HCT116 (cell line): ENCODE data around the gene PKNOX2. TPM values are rescaled to one million over a fixed set of nuclear protein-coding genes. Genes with fewer than 3 reads are reported as not detected.

Experiments
- ATAC-seq: fragments of 200-7000 bp; cut with Tn5 transposase; 2 replicates; pipeline ENCODE4 v1.9.1; 2020; ENCODE audit warnings: mild to moderate bottlenecking, moderate library complexity
- BruUV-seq: library from RNA; stranded (reverse); fragments of 400-500 nt; replicated peaks from 2 replicates; lab custom pipeline; 2021; lab: Mats Ljungman, UMichigan
- CTCF ChIA-PET: fragments of 300-600 bp; sonication (Branson Sonifier 250); formaldehyde crosslinking; loops from one replicate; lab custom pipeline; 2021; ENCODE audit warnings: antibody characterized with exemption; lab: Charles Lee
- POLR2A ChIA-PET: fragments of 300-600, 350-600 bp; sonication (Branson Sonifier 250); formaldehyde crosslinking; loops from one replicate; lab custom pipeline; 2021; ENCODE audit warnings: antibody characterized with exemption; lab: Charles Lee
- RAD21 ChIA-PET, 2 experiments: fragments of 300-600 bp; sonication (Branson Sonifier 250); formaldehyde crosslinking; loops; one replicate each; lab custom pipeline; 2023; ENCODE audit warnings: low total read pairs in 2 of 2; ENCODE audit not compliant: uncharacterized antibody in 2 of 2, unreplicated experiment in 2 of 2, low non-redundant PET in 1 of 2; lab: Charles Lee
- DNase-seq: peaks from one replicate; pipeline ENCODE4 v3.0.0-alpha.2; 2010; ENCODE audit warnings: low read depth, low spot score
- H2AFZ ChIP-seq: fragments of 200-600 bp; shearing (Covaris generic), sonication (generic); 2 replicates; pipeline ENCODE4 v1.6.1; 2017; ENCODE audit warnings: low read depth, mixed run types, mixed read lengths, antibody characterized with exemption, low read length; ENCODE audit not compliant: poor library complexity, severe bottlenecking
- H3K27ac ChIP-seq: 2 replicates; pipeline ENCODE4 v1.5.1; 2012; ENCODE audit warnings: low read depth, low read length
- H3K27me3 ChIP-seq: fragments of 200-600 bp; sonication (generic); 2 replicates; pipeline ENCODE4 v1.6.1; 2016; ENCODE audit warnings: mixed run types, low read length, mixed read lengths; ENCODE audit not compliant: insufficient read depth
- H3K36me3 ChIP-seq, 2 experiments: fragments of 200-500 bp in 1 of 2; fragments of 200-600 bp in 1 of 2; sonication (Bioruptor generic) in 1 of 2; sonication (generic) in 1 of 2; 2 replicates each; pipeline versions ENCODE4 v1.5.1 to v1.6.1; 2014 to 2016; ENCODE audit warnings: low read length in 2 of 2, inconsistent platforms in 1 of 2, mixed read lengths in 1 of 2, mixed run types in 1 of 2; ENCODE audit not compliant: insufficient read depth in 2 of 2, control insufficient read depth in 1 of 2
- H3K4me1 ChIP-seq, 2 experiments: fragments of 200-600 bp in 1 of 2; sonication (generic) in 1 of 2; 2 replicates each; pipeline versions ENCODE4 v1.5.1 to v1.6.1; 2012 to 2017; ENCODE audit warnings: low read length in 2 of 2, inconsistent platforms in 1 of 2, mild to moderate bottlenecking in 1 of 2, mixed read lengths in 1 of 2, mixed run types in 1 of 2, moderate library complexity in 1 of 2; ENCODE audit not compliant: insufficient read depth in 2 of 2, control insufficient read depth in 1 of 2
- H3K4me2 ChIP-seq: fragments of 200-600 bp; sonication (generic); 2 replicates; pipeline ENCODE4 v1.6.1; 2017; ENCODE audit warnings: mixed run types, low read length, mixed read lengths
- H3K4me3 ChIP-seq, 2 experiments: fragments of 200-600 bp in 1 of 2; sonication (generic) in 1 of 2; replicated peaks in 1 of 2; 2 replicates each; pipeline ENCODE4 v1.5.1; 2011 to 2016; ENCODE audit warnings: low read length in 2 of 2, control low read depth in 1 of 2, low read depth in 1 of 2, mild to moderate bottlenecking in 1 of 2, mixed read lengths in 1 of 2, mixed run types in 1 of 2
- H3K79me2 ChIP-seq: fragments of 200-600 bp; sonication (generic); 2 replicates; pipeline ENCODE4 v1.6.1; 2017; ENCODE audit warnings: mild to moderate bottlenecking, mixed run types, low read length, moderate library complexity, mixed read lengths; ENCODE audit not compliant: insufficient read depth
- H3K9ac ChIP-seq: fragments of 200-600 bp; sonication (generic); 2 replicates; pipeline ENCODE4 v1.6.1; 2016; ENCODE audit warnings: low read length, mixed read lengths
- H3K9me2 ChIP-seq: fragments of 200-600 bp; sonication (generic), shearing (Covaris generic); 2 replicates; pipeline ENCODE4 v1.6.1; 2017; ENCODE audit warnings: mixed run types, mild to moderate bottlenecking, moderate library complexity; ENCODE audit not compliant: insufficient read depth
- H3K9me3 ChIP-seq, 2 experiments: fragments of 200-500 bp in 1 of 2; fragments of 200-600 bp in 1 of 2; sonication (Bioruptor generic) in 1 of 2; sonication (generic) in 1 of 2; 2 replicates each; pipeline ENCODE4 v1.6.1; 2014 to 2017; ENCODE audit warnings: low read length in 2 of 2, mixed read lengths in 2 of 2, inconsistent platforms in 1 of 2, low read depth in 1 of 2, mild to moderate bottlenecking in 1 of 2, mixed run types in 1 of 2, moderate library complexity in 1 of 2; ENCODE audit not compliant: control insufficient read depth in 1 of 2, insufficient read depth in 1 of 2
- H4K20me1 ChIP-seq: fragments of 200-600 bp; sonication (generic), shearing (Covaris generic); 2 replicates; pipeline ENCODE4 v1.6.1; 2017; ENCODE audit warnings: mixed run types, mild to moderate bottlenecking, moderate library complexity; ENCODE audit not compliant: insufficient read depth
- ATF3 ChIP-seq: IDR thresholded peaks from 2 replicates; pipeline ENCODE4 v1.6.1; 2012
- CBX3 ChIP-seq: IDR thresholded peaks from 2 replicates; pipeline ENCODE4 v1.6.1; 2012; ENCODE audit warnings: low read depth
- EZH2 ChIP-seq: fragments of 200-600 bp; sonication (generic); IDR thresholded peaks from 2 replicates; pipeline ENCODE4 v1.6.1; 2017; ENCODE audit warnings: antibody characterized with exemption, mixed run types
- EZH2phosphoT487 ChIP-seq: fragments of 200-600 bp; IDR thresholded peaks from 2 replicates; pipeline ENCODE4 v1.6.1; 2018; ENCODE audit warnings: antibody characterized with exemption, borderline replicate concordance
- FOSL1 ChIP-seq: IDR thresholded peaks from 2 replicates; pipeline ENCODE4 v1.6.1; 2012; ENCODE audit warnings: low read depth
- JUND ChIP-seq: IDR thresholded peaks from 2 replicates; pipeline ENCODE4 v1.6.1; 2012
- RAD21 ChIP-seq: IDR thresholded peaks from 2 replicates; pipeline ENCODE4 v1.6.1; 2012; ENCODE audit warnings: low read depth, mild to moderate bottlenecking
- TCF7L2 ChIP-seq: IDR thresholded peaks from 2 replicates; pipeline ENCODE4 v1.7.0; 2011; ENCODE audit warnings: borderline replicate concordance, inconsistent platforms; ENCODE audit not compliant: insufficient read depth, insufficient read length; ENCODE audit errors: extremely low read depth
- YY1 ChIP-seq: IDR thresholded peaks from 2 replicates; pipeline ENCODE4 v1.6.1; 2011; ENCODE audit warnings: low read length, low read depth, moderate library complexity, mild to moderate bottlenecking; ENCODE audit not compliant: insufficient replicate concordance; ENCODE audit errors: extremely low read depth
- ZNF274 ChIP-seq: fragments of 200-500 bp; sonication (Bioruptor generic); IDR thresholded peaks from 2 replicates; pipeline ENCODE4 v1.6.1; 2014; ENCODE audit warnings: mild to moderate bottlenecking, low read depth, low read length, inconsistent platforms
- intact Hi-C: fragments of 100-400 bp; cut with micrococcal nuclease; formaldehyde crosslinking; loops from 2 replicates; pipeline ENCODE4 v1.10.0; 2022
- total RNA-seq: library from RNA; stranded (reverse); gene quantifications from one replicate; pipeline ENCODE4 v1.2.1, GENCODE V29; 2021; ENCODE audit not compliant: unreplicated experiment

The PKNOX2 gene
- total RNA-seq, 1 experiment from 2014 or later: 0.20 TPM

GRCh38 chr11:125384825-125385224 is 220.3 kb downstream of the PKNOX2 start:
- RAD21 ChIA-PET: no interaction called here
- no peak overlapping the region for H3K27ac ChIP-seq
- H3K27me3 ChIP-seq: peaks cover 38% of the 10 kb centered on the region
- no peak for DNase-seq
- TF ChIP-seq JUND (no peak), EZH2phosphoT487 (no peak), CBX3 (no peak), YY1 (no peak), TCF7L2 (no peak), ZNF274 (no peak), ATF3 (no peak), RAD21 (no peak), FOSL1 (no peak)
- TF ChIP-seq, all 23 proteins: peak for 0
- ChIA-PET POLR2A (no interaction called here), CTCF (no interaction called here)
- Histone ChIP-seq H3K4me3 (no peak overlapping the region), H2AFZ (no peak overlapping the region), H3K4me1 (no peaks in the 10 kb centered on the region; a peak in 1 of 4 replicates), H3K9ac (no peak overlapping the region), H3K4me2 (no peak overlapping the region), H4K20me1 (no peaks in the 10 kb centered on the region), H3K9me2 (no peaks in the 10 kb centered on the region), H3K9me3 (no peaks in the 10 kb centered on the region), H3K79me2 (no peaks in the 10 kb centered on the region), H3K36me3 (no peaks in the 10 kb centered on the region)
- intact Hi-C loops: no loop called here
- no peak for ATAC-seq
- no TSS peak for BruUV-seq

DNA sequence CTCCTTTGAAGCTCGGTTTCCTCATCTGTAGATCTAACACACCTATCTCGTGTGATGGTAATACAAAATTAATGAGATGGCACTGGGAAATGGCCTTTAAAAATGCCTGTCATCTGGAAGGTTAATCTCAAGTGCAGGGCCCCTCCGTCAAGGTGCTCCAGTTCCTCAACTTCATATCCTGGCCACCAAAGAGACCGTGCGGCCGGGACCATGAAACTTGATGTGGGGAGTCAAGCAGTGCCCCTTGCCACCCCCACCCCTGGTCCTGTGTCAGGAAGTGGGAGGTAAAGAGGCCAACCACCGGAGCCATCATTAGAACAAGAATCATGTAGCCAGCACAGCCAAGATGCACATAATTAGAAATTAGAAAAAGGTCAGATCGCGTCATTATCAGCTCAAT is 223.3 kb downstream of the PKNOX2 start:
- no peak overlapping the region for H3K4me3 ChIP-seq
- BruUV-seq: no TSS peak
- RAD21 ChIA-PET: no interaction called here
- CTCF ChIA-PET: no interaction called here
- DNase-seq: no peak
- no peak overlapping the region for H3K4me2 ChIP-seq
- intact Hi-C loops: no loop called here
- no peaks in the 10 kb centered on the region for H3K9me2 ChIP-seq
- peaks cover 20% of the 10 kb centered on the region for H3K27me3 ChIP-seq
- no peak overlapping the region for H3K27ac ChIP-seq
- no peak overlapping the region for H2AFZ ChIP-seq
- H3K9ac ChIP-seq: no peak overlapping the region
- POLR2A ChIA-PET: no interaction called here
- no peaks in the 10 kb centered on the region for H3K36me3 ChIP-seq
- no peaks in the 10 kb centered on the region for H3K9me3 ChIP-seq
- no peak for TF ChIP-seq EZH2
- no peak for ATAC-seq
- H3K79me2 ChIP-seq: no peaks in the 10 kb centered on the region
- no peaks in the 10 kb centered on the region for H4K20me1 ChIP-seq
- no peaks in the 10 kb centered on the region for H3K4me1 ChIP-seq
